Lung (tissue), 12 donors: Measurements from ENCODE around the gene CRB3. TPM values are rescaled to one million over a fixed set of nuclear protein-coding genes. Genes with fewer than 3 reads are reported as not detected.
A peak's percentile ranks its signal among the peaks of the same experiment; 100 is the strongest.
"Not testable (repeated sequence)": the region's sequence is repeated elsewhere in the genome, so short reads cannot be mapped to it uniquely, and the experiment has no call there.

Experiments
- ATAC-seq: fragments of 200-7000 bp; cut with Tn5 transposase; one replicate; pipeline ENCODE4 v1.9.1; 2020; ENCODE audit warnings: moderate number of reproducible peaks; ENCODE audit not compliant: insufficient read depth, low FRiP score
- DNase-seq, 3 donors: peaks; one replicate each; pipeline ENCODE4 v3.0.0-alpha.2; 2013 to 2017
- H3K27ac ChIP-seq, 2 donors: one replicate each; pipeline ENCODE4 v1.5.1; 2013; ENCODE audit warnings: mild to moderate bottlenecking in 2 of 2, moderate library complexity in 2 of 2, control low read depth in 1 of 2, inconsistent platforms in 1 of 2, low read depth in 1 of 2, low read length in 1 of 2
- H3K27me3 ChIP-seq, 3 donors: one replicate each; pipeline ENCODE4 v1.5.1; 2013; ENCODE audit warnings: low read length in 2 of 3; ENCODE audit not compliant: control insufficient read depth in 3 of 3, insufficient read depth in 3 of 3
- H3K36me3 ChIP-seq, 4 donors: one replicate each; pipeline ENCODE4 v1.5.1; 2013; ENCODE audit warnings: low read length in 4 of 4, mild to moderate bottlenecking in 1 of 4, moderate library complexity in 1 of 4; ENCODE audit not compliant: control insufficient read depth in 4 of 4, insufficient read depth in 4 of 4
- H3K4me1 ChIP-seq, 5 donors: one replicate each; pipeline ENCODE4 v1.5.1; 2013; ENCODE audit warnings: low read length in 5 of 5, mild to moderate bottlenecking in 2 of 5, moderate library complexity in 1 of 5; ENCODE audit not compliant: control insufficient read depth in 5 of 5, insufficient read depth in 5 of 5
- H3K4me3 ChIP-seq: one replicate; pipeline ENCODE4 v1.5.1; 2013; ENCODE audit warnings: mild to moderate bottlenecking, control low read depth, moderate library complexity
- H3K9ac ChIP-seq, 2 donors: one replicate each; pipeline ENCODE4 v1.5.1; 2013; ENCODE audit warnings: low read length in 2 of 2, control low read depth in 1 of 2; ENCODE audit not compliant: insufficient read depth in 1 of 2
- H3K9me3 ChIP-seq, 4 donors: one replicate each; pipeline ENCODE4 v1.5.1; 2013; ENCODE audit warnings: low read length in 3 of 4, mild to moderate bottlenecking in 1 of 4, moderate library complexity in 1 of 4; ENCODE audit not compliant: control insufficient read depth in 4 of 4, insufficient read depth in 3 of 4
- WGBS, 2 donors: extraction: QIAGEN DNeasy Blood & Tissue Kit; methylation state at CpG; one replicate each; pipeline ENCODE4 v1.1.7; 2013; 5-methylcytosine and 5-hydroxymethylcytosine counted together
- polyA plus RNA-seq, 2 donors: library from polyadenylated mRNA; stranded (reverse); fragments of 200-250 nt; gene quantifications; one replicate each; pipeline ENCODE4 v1.2.1, GENCODE V29; 2013
- total RNA-seq, 2 donors: library from RNA; depleted of rRNA in 1 of 2; stranded (reverse); fragments of >200 nt in 1 of 2; gene quantifications; one replicate each; pipeline ENCODE4 v1.2.1, GENCODE V29; 2014 to 2021
- TF ChIP-seq, protein P1 (sequence below): IDR thresholded peaks from 2 replicates; pipeline ENCODE4 v1.5.1; 2012; ENCODE audit warnings: mild to moderate bottlenecking; ENCODE audit errors: control extremely low read depth, extremely low read depth
- donor health status: control.
- donor health status: control.
- donor health status: Bipolar disorder and iron deficiency.
- donor health status: healthy.
- donor health status: DM: yes; HTN: yes; CAD: no.

The CRB3 gene
- total and polyA plus RNA-seq, 4 donors = 22.5 to 81.8 (median 53.0) TPM

DNA sequence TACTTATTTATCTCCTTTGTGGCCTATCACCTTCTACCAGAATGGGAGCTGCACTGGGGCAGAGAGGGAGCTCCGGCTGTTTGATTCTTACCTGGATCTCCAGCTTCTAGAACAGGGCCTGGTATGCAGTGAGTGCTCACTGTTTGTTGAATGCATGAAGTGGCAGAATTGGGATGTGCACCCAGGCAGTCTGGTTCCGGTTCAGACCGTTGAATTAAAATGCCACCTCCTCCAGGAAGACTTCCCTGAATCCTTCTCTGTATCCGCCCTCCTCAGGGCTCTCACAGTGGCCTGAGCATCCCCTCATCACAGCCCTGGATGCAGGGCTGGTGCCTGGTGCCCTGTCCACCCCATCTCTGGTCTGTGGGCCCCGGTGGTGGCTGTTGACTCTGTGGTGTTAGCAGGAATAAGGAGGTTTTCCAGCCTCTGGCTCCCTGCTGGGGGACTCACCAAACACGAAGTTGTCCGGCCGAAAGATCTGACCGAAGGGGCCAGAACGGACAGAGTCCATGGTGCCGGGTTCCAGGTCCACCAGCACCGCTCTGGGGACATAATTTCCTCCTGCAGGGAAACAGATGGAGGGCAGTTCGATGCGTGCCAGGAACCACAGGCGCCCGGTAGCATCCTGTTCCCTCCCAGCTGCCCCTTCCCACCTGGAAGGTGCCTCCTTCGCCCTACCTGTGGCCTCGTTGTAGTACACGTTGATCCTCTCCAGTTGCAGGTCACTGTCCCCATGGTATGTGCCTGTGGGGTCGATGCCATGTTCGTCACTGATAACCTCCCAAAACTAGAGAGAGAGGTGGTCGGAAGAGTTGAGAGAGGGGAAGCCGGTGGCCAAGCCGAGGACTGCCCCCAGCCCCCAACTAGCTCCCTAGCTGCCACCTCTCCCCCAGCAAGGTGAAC, 37.0 kb downstream of the CRB3 start:
- H3K27ac ChIP-seq = no peak overlapping the region
- no peak for ATAC-seq
- H3K9me3 ChIP-seq = no peaks in the 10 kb centered on the region
- 57 to 61% methylated on average over 24 of the region's 24 CpGs for WGBS, 2 donors
- peaks cover 0 to 11% (median 4%) of the 10 kb centered on the region in 5 donors for H3K4me1 ChIP-seq
- peaks cover 0 to 10% (median 5%) of the 10 kb centered on the region in 3 donors for H3K27me3 ChIP-seq
- H3K36me3 ChIP-seq = no peaks in the 10 kb centered on the region
- no peak for DNase-seq
- H3K4me3 ChIP-seq = no peak overlapping the region
- TF ChIP-seq, protein P1, sequence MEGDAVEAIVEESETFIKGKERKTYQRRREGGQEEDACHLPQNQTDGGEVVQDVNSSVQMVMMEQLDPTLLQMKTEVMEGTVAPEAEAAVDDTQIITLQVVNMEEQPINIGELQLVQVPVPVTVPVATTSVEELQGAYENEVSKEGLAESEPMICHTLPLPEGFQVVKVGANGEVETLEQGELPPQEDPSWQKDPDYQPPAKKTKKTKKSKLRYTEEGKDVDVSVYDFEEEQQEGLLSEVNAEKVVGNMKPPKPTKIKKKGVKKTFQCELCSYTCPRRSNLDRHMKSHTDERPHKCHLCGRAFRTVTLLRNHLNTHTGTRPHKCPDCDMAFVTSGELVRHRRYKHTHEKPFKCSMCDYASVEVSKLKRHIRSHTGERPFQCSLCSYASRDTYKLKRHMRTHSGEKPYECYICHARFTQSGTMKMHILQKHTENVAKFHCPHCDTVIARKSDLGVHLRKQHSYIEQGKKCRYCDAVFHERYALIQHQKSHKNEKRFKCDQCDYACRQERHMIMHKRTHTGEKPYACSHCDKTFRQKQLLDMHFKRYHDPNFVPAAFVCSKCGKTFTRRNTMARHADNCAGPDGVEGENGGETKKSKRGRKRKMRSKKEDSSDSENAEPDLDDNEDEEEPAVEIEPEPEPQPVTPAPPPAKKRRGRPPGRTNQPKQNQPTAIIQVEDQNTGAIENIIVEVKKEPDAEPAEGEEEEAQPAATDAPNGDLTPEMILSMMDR = no peak
- H3K9ac ChIP-seq = no peak overlapping the region

DNA sequence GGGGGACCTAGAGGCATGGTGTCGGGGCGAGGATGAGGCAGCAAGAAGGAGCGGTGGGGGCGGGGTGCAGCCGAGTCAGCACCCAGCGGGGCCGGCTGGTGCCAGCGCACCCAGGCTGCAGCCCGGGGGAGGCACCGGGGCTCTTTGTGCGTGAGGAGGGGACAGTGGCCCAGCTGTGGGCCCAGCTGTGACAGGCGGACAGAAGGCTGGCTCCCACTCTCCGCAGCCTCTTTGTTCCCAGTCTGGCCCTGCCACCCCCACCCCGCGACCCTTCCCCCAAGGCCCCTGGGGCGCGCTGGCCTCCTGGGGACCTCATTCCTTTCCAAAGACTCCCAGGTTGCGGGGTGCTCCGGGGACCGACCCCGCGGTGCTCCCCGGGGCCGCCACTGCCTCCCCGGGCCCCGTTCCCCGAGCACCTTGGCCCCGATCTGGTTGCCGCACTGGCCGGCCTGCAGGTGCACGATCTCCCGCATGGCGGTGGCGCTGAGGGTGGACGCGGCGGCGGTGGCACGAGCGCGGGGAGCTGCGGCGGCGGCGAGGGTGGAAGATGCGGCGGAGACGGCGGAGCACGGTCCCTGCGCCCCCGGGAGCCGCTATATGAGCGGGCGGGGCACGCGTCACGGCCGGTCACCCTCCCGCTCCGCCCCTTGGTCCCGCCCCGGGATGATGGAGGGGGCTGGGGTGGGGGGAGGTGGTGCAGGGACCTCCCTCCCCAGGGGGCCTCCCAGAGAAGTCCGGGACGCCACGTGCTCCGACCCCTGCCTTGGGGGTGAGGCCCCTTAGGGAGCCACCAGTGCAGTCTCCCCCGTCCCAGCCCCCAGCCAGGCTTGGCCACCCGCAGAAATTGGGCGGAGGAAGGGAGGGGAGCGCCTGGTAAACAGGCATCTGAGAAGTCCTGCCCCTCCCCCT, 37.9 kb downstream of the CRB3 start, which contains the start of gene TUBB4A:
TUBB4A (minus strand) TSS at position 570 of the 909 bp plus-strand sequence; CDS start at position 473, 97 bp downstream.
- no peaks in the 10 kb centered on the region for H3K9me3 ChIP-seq
- H3K27ac ChIP-seq = no peak within 1 kb of the TSS
- H3K4me1 ChIP-seq = peaks cover 0 to 11% (median 4%) of the 10 kb centered on the region in 5 donors
- ATAC-seq (no peak), DNase-seq (peak in 2 of 3 donors; percentile 25 to 29)
- no peaks in the 10 kb centered on the region for H3K36me3 ChIP-seq
- H3K9ac ChIP-seq = no peak within 1 kb of the TSS
- H3K4me3 ChIP-seq = peak within 1 kb of the TSS; percentile 33
- TF ChIP-seq, protein P1 = no peak
- peaks cover 0 to 10% (median 5%) of the 10 kb centered on the region in 3 donors for H3K27me3 ChIP-seq
- WGBS, 2 donors = 1 to 2% methylated on average over 38 to 71 of the region's 71 CpGs

DNA sequence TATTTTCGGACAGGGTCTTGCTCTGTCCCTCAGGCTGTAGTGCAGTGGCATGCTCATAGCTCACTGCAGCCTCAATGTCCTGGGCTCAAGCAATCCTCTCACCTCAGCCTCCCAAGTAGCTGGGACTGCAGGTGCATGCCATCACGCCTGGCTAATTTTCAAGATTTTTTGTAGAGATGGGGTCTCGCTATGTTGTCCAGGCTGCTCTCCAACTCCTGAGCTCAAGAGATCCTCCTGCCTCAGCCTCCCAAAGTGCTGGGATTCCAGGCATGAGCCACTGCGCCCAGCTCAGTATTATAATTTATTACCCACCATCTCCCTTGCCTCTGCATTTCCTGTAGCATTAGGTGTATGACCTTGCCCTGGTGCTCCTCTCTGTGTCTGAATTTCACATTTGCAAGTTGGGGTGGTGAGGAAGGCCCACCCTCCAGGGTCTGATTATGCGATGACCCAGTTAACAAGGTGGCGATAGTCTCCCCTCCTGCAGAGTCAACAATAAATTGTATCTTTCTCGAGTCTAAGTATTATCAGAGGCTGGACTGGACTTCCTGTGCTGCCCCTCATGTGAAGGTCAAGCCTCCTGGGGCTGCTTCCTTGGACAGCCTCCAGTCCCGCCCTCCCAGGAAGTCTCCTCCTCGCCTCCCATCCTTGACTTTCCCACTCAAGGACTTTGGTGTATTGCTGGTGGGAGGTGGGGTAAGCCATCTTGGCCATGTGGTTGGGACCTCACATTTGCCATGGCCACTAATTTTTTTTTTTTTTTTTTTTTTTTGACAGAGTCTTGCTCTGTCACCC, 39.5 kb downstream of the CRB3 start:
- 77 to 84% methylated on average over 9 of the region's 9 CpGs for WGBS, 2 donors
- H3K9ac ChIP-seq = no peak overlapping the region
- TF ChIP-seq, protein P1 = no peak
- no peak overlapping the region for H3K27ac ChIP-seq
- H3K27me3 ChIP-seq = peaks cover 0 to 10% (median 5%) of the 10 kb centered on the region in 3 donors
- H3K4me1 ChIP-seq = peaks cover 0 to 11% (median 4%) of the 10 kb centered on the region in 5 donors
- no peaks in the 10 kb centered on the region for H3K36me3 ChIP-seq
- H3K4me3 ChIP-seq = no peak overlapping the region
- no peaks in the 10 kb centered on the region for H3K9me3 ChIP-seq
- ATAC-seq (no peak), DNase-seq (no peak)

DNA sequence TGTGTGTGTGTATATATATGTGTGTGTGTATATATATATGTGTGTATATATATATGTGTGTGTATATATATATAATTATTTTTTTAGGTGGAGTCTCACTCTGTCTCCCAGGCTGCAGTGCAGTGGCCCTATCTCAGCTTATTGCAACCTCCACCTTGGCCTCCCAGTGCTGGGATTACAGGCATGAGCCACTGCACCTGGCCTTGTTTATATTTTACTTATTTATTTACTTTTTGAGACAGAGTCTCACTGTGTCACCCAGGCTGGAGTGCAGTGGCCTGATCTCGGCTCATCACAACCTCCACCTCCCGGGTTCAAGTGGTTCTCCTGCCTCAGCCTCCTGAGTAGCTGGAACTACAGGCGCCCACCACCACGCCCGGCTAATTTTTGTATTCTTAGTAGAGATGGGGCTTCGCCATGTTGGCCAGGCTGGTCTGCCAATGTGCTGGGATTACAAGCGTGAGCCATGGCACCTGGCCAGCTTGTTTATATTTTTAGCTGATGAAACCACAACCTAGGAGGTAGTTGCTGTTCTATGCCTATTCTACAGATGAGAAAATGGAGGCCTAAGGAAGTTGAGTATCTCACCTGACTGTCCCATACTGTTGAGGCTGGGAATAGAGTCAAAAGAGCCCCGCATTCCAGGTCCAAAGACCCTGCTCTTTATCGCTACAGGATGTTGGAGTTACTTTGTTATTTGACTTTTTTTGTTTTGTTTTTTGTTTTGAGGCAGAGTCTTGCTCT, 44.1 kb downstream of the CRB3 start:
- H3K4me3 ChIP-seq, H3K27me3 ChIP-seq, H3K9me3 ChIP-seq, H3K27ac ChIP-seq, H3K36me3 ChIP-seq, ATAC-seq, H3K4me1 ChIP-seq, DNase-seq, H3K9ac ChIP-seq: not testable (repeated sequence)
- 91% methylated on average over 9 of the region's 9 CpGs for whole genome bisulfite sequencing, 2 donors
